GM18499 (cell line): Measurements from ENCODE around the gene KRT10.
"Not testable (repeated sequence)": the region's sequence is repeated elsewhere in the genome, so short reads cannot be mapped to it uniquely, and the experiment has no call there.

ENCODE experiments used
- ATAC-seq: cut with Tn5 transposase; IDR thresholded peaks from one replicate; pipeline ENCODE4 v1.9.1; 2021; ENCODE audit warnings: moderate number of reproducible peaks; ENCODE audit not compliant: insufficient read depth, unreplicated experiment

Gene KRT10

DNA sequence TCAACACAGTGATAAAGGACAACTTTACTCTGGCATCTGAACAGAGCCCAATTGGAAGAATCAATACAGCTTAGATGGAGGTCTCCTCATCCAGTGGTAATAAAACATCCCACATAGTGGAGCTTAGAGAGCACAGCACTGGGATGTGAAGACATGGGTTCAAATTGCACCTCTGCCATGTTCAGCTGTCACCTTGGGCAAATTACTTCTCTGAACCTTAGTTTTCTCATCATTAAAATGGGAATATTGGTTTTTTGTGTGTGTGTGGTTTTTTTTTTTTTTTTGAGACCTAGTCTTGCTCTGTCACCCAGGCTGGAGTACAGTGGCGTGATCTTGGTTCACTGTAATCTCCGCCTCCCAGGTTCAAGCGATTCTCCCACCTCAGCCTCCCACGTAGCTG, 13.6 kb upstream of the KRT10 start:
- ATAC-seq = no peak

DNA sequence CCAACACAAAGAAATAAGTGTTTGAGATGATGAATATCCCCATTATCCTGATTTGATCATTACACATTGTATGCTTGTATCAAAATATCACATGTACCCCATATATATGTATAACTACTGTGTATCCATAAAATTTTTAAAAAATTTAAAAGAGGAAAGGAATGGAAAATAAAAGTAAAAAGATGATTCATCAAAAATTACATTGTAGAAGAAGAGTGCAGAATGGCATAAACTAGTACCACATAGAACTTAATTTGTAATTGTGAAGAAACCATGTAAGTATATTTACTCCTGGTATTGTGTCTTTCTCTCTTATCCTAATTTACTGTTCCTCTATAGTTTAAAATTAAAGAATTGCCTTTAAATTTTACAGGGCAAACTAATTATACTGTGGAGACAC, 11.5 kb upstream of the KRT10 start:
- ATAC-seq = no peak

DNA sequence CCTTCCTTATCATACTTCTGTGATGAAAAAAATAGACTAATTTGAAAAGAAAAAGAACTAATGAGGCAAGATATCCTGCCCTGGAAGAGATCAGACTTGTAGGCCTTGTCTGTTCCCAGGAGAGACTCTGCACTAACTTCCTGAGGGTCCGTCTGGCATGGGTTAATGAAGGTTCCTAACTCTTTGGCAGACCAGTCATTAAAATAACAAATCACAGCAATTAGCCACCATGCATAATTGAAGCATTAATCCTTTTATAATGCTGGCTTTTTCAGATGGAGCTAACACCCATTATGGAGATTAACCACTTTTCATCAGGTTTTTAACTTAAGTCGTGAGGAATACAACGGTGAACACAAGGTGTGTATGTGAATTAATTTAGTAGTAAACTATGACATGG, 10.4 kb upstream of the KRT10 start:
- no peak for ATAC-seq

DNA sequence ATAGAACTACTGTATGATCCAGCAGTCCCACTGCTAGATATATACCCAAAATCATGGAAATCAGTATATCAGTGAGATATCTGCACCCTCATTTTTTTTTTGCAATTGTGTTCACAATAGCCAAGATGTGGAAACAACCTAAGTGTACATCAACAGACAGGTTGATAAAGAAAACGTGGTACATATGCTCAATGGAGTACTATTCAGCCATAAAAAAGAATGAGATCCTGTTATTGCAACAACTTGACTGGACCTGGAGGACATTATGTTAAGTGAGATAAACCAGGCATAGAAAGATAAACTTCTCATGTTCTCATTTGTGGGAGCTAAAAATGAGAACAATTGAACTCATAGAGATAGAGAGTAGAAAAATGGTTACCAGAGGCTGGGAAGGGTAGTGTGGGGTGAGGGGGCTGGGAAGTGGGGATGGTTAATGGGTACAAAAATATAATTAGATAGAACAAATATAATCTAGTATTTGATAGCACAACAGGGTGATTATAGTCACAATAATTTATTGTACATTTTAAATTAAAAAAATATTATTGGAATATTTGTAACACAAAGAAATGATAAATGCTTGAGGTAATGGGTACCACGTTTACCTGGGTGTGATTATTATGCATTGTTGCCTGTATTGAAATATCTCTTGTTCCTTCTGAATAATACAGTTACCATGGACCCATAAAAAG, 7.8 kb upstream of the KRT10 start:
- no peak for ATAC-seq

DNA sequence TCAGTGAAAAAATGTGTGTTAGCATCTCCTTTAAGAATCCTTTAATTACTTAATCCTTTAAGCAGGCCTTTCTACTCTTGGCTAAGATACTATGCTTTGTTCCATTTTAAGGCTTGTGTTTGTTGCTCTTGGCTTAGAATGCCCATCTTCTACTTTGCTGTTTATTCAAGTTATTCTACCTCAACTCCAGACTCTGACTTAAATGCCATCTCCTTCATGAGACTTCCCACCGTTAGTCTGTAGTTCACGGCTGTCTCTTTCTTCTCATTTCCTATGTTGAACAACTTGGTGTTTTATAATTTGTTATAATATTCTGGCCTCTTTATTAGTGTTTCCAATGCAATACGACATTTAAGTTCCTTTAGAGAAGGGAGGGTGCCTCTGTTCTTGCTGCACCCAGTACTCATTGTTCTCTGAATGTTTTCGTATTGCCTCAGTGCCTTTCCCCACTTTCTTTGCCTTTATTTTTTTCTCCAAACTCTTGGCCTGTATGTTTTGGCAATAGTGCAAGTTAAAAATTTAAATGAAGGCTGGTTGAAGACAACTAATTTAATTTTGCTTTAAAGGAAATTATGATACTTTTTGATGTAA, 6.1 kb upstream of the KRT10 start:
- no peak for ATAC-seq

DNA sequence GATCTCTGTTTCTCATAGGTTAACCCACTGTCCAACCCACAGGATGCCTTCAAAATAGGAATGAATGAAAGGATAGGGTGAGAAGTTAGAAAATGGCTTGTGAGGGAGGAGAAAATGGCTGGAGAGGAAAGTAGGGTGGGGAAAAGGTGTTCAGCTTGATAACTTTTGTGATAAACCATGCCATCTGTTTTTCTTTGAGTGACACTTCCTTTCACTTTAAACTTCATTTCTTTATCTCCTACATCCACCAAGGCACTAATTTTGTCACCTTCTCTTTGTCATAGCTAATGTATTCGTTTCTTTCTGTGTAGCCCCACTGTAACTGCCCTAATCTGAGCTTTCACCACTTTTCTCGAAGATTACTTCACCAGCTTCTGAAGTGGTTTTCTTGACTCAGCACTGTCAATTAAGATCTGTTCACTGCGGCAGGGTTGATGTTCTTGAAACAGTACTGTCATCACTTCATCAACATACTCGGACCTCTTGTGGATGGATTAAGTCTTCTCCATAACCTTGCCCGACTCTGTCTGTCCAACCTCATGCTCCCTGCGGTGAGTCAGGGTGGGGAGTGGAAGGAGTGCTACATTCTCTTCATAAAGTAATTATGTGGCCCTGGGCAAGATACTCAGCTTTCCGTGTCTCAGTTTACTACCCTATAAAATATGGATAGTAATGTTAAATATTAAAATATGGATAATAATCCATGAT, 5.5 kb upstream of the KRT10 start:
- no peak for ATAC-seq

DNA sequence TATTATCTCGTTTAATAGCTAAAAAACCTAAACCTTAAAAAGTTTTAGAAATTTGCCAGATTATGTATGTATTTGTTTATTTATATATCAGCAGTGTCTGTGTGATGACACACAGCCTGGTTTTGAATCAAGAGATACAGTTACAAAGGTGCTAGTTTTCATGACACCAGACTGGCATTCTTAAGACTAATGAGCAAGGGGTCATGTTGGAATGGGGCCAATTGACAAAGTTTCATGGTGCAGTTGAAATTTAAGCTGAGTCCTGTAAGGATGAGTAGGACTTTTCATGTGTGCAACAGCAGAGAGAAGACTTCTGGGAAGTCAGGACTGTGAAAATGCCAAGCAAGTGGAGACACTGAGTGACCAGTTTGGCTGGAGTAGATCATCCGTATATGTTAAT, 3.2 kb upstream of the KRT10 start:
- ATAC-seq = no peak

DNA sequence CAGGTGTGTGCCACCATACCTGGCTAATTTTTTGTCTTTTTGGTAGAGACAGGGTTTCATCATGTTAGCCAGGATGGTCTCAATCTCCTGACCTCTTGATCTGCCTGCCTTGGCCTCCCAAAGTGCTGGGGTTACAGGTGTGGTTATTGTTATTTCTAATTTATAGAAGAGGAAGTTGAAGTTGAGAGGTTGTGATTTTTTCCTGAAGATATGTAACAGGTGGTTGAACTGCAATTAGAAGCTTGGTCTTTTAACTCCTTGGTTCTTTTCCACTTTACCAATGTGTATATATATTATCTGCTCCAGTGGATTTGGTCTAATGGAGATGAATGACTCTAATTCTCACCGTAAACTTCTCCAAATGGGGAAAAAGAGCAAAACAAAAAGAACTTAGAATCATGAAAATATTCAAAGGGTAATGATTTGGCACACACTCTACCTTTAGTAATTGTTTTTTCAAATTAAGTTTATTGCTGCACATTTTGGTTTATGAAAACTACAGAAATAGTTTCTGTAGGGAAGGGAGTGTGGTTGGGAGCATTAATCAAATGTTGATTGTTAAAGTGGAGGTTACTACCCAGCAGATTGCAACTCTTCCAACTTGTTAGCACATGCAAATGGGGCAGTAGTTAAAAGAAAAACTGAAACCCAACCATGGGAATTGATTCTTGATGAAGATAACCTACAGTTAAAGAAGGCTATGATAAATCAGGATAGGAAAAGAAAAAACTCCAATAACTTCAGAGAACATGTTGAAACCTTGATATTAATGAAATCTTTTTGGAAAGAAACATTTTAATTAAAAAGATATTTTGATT, 1.8 kb upstream of the KRT10 start:
- no peak for ATAC-seq

DNA sequence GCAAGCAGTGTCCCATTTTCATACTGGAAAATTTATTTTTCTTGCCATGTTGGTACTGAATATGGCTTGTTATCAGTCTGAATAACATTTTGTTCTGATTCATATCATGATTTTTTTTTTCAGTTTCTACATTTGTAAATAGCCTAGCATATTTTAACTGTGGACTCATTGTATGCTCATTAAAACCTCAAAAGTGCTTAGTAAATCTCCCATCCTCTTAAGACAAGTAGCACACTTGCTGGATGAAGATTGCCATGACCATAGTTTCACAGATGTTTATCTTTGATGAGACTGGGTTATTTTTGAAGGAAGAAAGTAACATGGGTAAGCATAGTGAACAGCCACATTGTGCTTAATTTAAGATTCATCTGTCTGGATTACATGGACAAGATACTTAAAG, 878 bp downstream of the KRT10 start:
- ATAC-seq = no peak

DNA sequence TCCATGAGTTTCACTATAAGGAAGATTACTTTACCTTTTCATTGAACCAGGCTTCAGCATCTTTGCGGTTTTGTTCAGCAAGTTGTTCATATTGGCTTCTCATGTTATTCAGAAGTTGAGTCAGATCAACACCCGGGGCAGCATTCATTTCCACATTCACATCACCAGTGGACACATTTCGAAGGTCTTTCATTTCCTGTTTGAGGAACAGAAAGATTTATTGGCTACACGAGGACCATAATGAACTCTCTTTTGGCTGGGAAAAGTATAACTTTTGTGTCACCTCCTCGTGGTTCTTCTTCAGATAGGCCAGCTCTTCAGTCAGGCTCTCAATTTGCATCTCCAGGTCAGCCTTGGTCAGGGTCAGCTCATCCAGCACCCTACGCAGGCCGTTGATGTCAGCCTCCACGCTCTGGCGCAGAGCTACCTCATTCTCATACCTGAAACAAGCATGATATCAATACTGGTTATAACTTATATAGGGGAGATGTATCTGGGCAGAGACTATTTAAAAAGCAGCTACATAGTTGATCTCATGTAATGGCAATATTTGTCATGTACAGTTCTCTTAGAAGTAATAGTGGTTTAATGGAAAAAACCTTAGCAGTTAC, 2.1 kb downstream of the KRT10 start:
- ATAC-seq = no peak

DNA sequence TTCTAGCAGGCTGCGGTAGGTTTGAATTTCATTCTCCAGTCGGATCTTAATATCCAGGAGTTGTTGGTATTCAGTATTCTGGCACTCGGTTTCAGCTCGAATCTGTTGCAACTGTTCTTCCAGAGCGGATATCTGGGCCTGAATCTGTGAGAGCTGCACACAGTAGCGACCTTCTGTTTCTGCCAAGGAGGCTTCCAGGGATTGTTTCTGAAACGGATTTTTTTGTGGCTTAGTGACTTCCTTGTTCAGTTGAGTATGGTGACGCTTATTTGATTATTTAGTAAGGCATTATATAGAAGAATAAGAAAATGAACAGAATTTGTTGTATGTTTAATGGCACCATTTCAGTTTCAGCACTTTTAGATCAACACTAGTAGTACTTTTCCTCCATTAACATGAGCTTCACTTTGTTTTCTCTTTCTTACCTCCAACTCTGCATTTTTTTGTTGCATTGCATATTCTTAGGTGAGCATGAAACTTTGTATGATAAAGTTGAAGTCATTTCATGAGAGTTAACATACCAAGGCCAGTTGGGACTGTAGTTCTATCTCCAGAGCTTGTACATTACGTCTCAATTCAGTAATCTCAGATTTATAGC, 2.8 kb downstream of the KRT10 start:
- ATAC-seq = no peak

DNA sequence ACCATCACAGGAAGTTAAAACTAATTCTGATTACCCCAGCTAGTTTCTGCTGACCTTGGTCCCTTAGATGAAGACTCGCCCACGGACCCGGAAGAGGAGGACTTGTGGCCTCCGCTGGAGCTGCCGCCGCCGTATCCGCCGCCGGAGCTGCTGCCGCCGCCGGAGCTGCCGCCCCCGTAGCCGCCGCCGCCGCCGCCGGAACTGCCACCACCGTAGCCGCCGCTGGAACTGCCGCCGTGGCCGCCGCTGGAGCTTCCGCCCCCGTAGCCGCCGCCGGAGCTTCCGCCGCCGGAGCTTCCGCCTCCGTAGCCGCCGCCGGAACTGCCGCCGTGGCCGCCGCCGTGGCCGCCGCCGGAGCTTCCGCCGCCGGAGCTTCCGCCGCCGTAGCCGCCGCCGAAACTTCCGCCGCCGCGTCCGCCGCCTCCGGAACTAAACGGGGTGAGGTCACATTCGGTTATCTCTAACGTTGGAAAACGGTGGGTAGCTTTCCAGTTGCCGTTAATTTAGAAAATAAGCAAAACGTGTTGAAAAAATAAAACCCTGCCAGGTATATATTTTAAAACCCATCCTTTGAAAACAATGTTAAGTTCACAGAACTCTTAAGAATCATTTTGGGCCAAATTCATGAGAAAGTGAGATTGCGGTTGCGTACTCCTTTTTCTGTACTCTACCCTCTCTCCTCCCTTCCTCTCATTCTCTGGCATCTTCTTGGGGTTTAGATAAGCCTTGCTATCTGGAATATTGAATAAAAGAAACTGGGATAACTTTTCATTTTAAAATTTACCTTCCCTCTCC, 3.5 kb downstream of the KRT10 start:
- ATAC-seq = no peak

DNA sequence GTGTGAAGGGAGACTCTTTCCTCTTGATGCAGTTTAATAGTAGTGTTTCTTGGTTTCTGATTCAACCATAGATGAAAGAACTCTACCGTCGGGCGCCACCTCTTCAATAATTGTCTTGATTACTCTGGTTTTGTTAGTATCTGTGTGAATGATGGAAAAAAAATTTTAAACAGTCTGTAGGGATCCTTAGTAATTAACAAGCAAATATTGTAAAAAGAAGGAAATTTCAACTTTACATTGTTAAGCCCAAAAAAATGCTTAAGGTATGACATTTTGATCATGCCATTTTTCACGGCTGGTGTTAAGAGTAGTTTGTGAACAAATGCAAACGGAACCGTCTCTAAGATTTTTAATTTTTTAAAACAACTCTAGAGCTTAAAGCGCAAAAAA, 4.1 kb downstream of the KRT10 start:
- no peak for ATAC-seq

DNA sequence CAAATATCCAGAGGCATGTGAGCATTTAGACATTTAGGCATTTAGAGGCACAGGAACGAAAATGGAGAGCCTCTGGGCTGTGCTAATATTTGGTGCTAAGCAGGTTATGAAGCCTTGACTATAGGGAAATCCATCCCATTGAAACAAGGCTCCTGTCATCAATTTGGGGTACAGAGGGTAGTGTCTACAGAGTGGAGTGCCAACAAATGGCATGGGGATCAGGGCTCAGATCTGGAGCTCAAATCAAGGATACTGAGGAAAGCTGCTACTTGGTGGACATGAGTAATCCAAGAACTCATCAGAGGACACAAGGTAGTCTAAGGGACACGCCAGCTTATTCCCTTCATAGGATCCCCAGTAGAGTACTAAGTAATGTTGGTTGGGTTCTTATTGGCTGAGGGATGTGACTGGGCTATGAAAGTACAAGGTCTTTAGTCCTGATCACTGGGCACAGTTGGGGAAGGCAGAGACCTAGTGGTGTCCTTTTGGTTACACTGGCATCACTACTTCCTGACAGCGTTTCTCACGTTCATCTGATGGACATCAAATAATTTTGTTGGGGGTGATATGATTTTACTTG, 5.2 kb downstream of the KRT10 start:
- no peak for ATAC-seq

DNA sequence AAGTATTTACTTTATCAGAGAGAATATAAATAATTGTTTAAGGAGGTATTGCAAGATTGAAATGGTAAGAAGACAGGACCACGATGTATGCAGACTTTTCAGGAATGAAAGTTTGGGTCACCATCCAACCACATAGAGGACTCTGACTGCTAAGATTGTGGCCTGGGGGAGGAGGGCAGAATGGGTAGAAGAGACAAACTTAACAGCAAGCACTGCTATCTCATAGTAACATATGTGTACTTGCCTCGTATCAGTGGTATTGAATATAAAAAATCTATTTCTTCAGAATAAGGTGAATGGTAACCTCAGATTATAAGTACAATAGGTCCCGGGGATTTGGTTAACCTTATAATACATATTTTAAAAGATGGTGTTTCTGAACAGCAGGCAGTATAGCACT, 5.8 kb downstream of the KRT10 start:
- ATAC-seq = no peak

DNA sequence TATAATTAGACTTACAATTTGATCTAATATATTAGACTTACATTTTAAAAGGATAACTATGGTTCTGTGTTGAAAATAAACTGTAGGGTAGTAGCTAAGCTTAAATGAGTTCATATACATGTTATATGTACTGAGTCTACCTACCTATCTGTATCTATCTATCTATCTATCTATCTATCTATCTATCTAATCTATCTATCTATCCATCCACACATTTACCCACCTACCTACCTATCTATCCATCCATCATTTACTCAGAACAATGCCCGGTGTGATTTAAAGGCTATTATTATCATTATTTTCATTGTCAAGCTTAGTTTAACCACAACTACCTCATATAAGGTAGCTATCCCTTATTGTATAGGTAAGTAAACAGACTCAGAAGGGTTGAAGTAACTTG, 7.0 kb downstream of the KRT10 start:
- ATAC-seq = no peak

DNA sequence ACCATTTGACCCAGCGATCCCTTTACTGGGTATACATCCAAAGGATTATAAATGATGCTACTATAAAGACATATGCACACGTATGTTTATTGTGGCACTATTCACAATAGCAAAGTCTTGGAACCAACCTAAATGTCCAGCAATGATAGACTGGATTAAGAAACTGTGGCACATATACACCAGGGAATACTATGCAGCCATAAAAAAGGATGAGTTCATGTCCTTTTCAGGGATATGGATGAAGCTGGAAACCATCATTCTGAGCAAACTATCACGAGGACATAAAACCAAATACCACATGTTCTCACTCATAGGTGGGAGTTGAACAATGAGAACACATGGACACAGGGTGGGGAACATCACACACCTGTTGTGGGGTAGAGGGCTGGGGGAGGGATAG, 7.8 kb downstream of the KRT10 start:
- not testable (repeated sequence) for ATAC-seq

DNA sequence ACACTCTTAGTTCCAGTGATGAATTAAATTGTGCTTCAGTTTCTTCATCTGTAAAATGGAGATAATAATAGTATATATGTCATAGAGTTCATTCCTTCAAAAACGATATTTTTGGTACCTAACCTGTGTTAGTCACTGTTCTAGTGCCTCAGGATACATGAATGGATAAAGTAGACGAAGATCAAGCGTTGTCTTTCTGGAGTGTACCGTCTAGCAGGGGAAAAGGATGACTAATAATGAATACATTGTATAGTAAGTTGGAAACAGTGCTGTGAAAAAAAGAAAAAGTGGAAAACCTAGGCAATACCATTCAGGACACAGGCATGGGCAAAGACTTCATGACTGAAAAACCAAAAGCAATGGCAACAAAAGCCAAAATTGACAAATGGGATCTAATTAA, 8.6 kb downstream of the KRT10 start:
- no peak for ATAC-seq

DNA sequence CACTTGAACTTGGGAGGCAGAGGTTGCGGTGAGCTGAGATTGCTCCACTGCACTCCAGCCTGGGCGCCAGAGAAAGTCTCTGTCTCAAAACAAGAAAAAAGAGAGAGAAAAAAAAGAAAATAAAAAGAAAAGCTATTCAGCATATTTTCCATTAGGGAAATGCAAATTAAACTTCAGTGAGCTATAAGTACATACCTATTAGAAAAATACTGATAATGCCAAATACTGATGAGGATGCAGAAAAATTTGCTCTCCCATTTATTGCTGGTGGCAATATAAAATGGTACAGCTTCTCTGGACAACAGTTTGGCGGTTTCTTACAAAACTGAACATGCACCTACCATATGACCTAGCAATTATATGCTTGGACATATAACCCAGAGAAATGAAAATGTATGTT, 9.8 kb downstream of the KRT10 start:
- ATAC-seq = no peak
